Stimulated activated effector memory CD8-positive, alpha-beta T cell treated with anti-CD3 and anti-CD28 coated beads, Interleukin-12 subunit alpha, Interleukin-12 subunit beta, amount 100 ng/mL, for 72 hours (primary cell): ENCODE measurements around the gene UQCR10.
A peak's percentile ranks its signal among the peaks of the same experiment; 100 is the strongest.

Experiments
- ATAC-seq: fragments of 150-1000 bp; cut with Tn5 transposase; 2 replicates; pipeline ENCODE4 v1.10.0; 2021
- DNase-seq, 2 donors: peaks; one replicate each; pipeline ENCODE4 v3.0.0; 2021 to 2022; ENCODE audit warnings: low spot score in 2 of 2
- H3K27ac Mint-ChIP-seq: one replicate; pipeline ENCODE4 v1.8.0; 2022; ENCODE audit warnings: mild to moderate bottlenecking, mixed read lengths
- H3K36me3 Mint-ChIP-seq: one replicate; pipeline ENCODE4 v1.8.0; 2022; ENCODE audit warnings: mild to moderate bottlenecking, mixed read lengths
- H3K4me1 Mint-ChIP-seq: one replicate; pipeline ENCODE4 v1.8.0; 2022; ENCODE audit warnings: mixed read lengths
- H3K4me3 Mint-ChIP-seq: one replicate; pipeline ENCODE4 v1.8.0; 2022; ENCODE audit warnings: mild to moderate bottlenecking, mixed read lengths
- H3K9me3 Mint-ChIP-seq: one replicate; pipeline ENCODE4 v1.8.0; 2022; ENCODE audit warnings: mixed read lengths

The UQCR10 gene

GRCh38 chr22:29797351-29797750 lies 30.2 kb downstream of the UQCR10 start:
- peaks cover 8% of the 10 kb centered on the region for H3K4me1 Mint-ChIP-seq
- no peak overlapping the region for H3K4me3 Mint-ChIP-seq
- H3K27ac Mint-ChIP-seq: peak overlapping the region; percentile 65
- H3K36me3 Mint-ChIP-seq: peaks cover 84% of the 10 kb centered on the region
- no peaks in the 10 kb centered on the region for H3K9me3 Mint-ChIP-seq
- no peak for DNase-seq
- peak; percentile 65 for ATAC-seq

GRCh38 chr22:29798318-29798717 lies 31.1 kb downstream of the UQCR10 start:
- no peak overlapping the region for H3K4me3 Mint-ChIP-seq
- DNase-seq: no peak
- H3K4me1 Mint-ChIP-seq: peaks cover 8% of the 10 kb centered on the region
- H3K27ac Mint-ChIP-seq: peak overlapping the region; percentile 65
- ATAC-seq: no peak
- peaks cover 84% of the 10 kb centered on the region for H3K36me3 Mint-ChIP-seq
- H3K9me3 Mint-ChIP-seq: no peaks in the 10 kb centered on the region

- Mint-ChIP-seq H3K27ac (peak overlapping the region; percentile 65), H3K4me1 (peaks cover 8% of the 10 kb centered on the region), H3K4me3 (no peak overlapping the region), H3K36me3 (peaks cover 89% of the 10 kb centered on the region), H3K9me3 (no peaks in the 10 kb centered on the region)
- DNase-seq (no peak), ATAC-seq (no peak)
These were observed 31.6 kb downstream of the UQCR10 start for GRCh38 chr22:29798801-29799200.

- Mint-ChIP-seq H3K4me3 (no peak overlapping the region), H3K36me3 (peaks cover 92% of the 10 kb centered on the region), H3K9me3 (no peaks in the 10 kb centered on the region), H3K4me1 (peaks cover 8% of the 10 kb centered on the region), H3K27ac (peak overlapping the region; percentile 65)
- DNase-seq (no peak), ATAC-seq (no peak)
These were observed 32.1 kb downstream of the UQCR10 start for GRCh38 chr22:29799217-29799680.

- Mint-ChIP-seq H3K36me3 (peaks cover 92% of the 10 kb centered on the region), H3K27ac (peak overlapping the region; percentile 43)
- ATAC-seq: no peak
These were observed 34.0 kb downstream of the UQCR10 start for GRCh38 chr22:29801153-29801552.

GRCh38 chr22:29801796-29802195 lies 34.6 kb downstream of the UQCR10 start:
- H3K27ac Mint-ChIP-seq: peak overlapping the region; percentile 43
- no peak overlapping the region for H3K4me3 Mint-ChIP-seq
- H3K36me3 Mint-ChIP-seq: peaks cover 92% of the 10 kb centered on the region
- no peak for DNase-seq
- H3K9me3 Mint-ChIP-seq: no peaks in the 10 kb centered on the region
- no peak for ATAC-seq
- peaks cover 8% of the 10 kb centered on the region for H3K4me1 Mint-ChIP-seq

More at GRCh38 chr22:29801153-29801552, 34.0 kb downstream of the UQCR10 start:
- Mint-ChIP-seq H3K4me1 (peaks cover 8% of the 10 kb centered on the region), H3K9me3 (no peaks in the 10 kb centered on the region), H3K4me3 (no peak overlapping the region)
- DNase-seq: no peak

GRCh38 chr22:29803190-29803589 lies 36.0 kb downstream of the UQCR10 start:
- H3K27ac Mint-ChIP-seq: no peak overlapping the region
- no peak for DNase-seq
- H3K4me3 Mint-ChIP-seq: no peak overlapping the region
- H3K9me3 Mint-ChIP-seq: no peaks in the 10 kb centered on the region
- peaks cover 92% of the 10 kb centered on the region for H3K36me3 Mint-ChIP-seq
- peaks cover 3% of the 10 kb centered on the region for H3K4me1 Mint-ChIP-seq
- ATAC-seq: no peak

GRCh38 chr22:29804985-29805384 lies 37.8 kb downstream of the UQCR10 start:
- H3K36me3 Mint-ChIP-seq: peaks cover 100% of the 10 kb centered on the region
- H3K4me3 Mint-ChIP-seq: no peak overlapping the region
- no peak overlapping the region for H3K27ac Mint-ChIP-seq
- no peaks in the 10 kb centered on the region for H3K4me1 Mint-ChIP-seq
- DNase-seq (no peak), ATAC-seq (no peak)
- no peaks in the 10 kb centered on the region for H3K9me3 Mint-ChIP-seq

GRCh38 chr22:29806196-29806595 lies 39.0 kb downstream of the UQCR10 start:
- H3K4me1 Mint-ChIP-seq: no peaks in the 10 kb centered on the region
- no peak for DNase-seq
- ATAC-seq: no peak
- H3K36me3 Mint-ChIP-seq: peaks cover 100% of the 10 kb centered on the region
- H3K4me3 Mint-ChIP-seq: no peak overlapping the region
- peak overlapping the region; percentile 59 for H3K27ac Mint-ChIP-seq
- no peaks in the 10 kb centered on the region for H3K9me3 Mint-ChIP-seq

GRCh38 chr22:29810216-29810615 lies 43.0 kb downstream of the UQCR10 start:
- ATAC-seq (no peak), DNase-seq (no peak)
- Mint-ChIP-seq H3K9me3 (no peaks in the 10 kb centered on the region), H3K27ac (no peak overlapping the region), H3K4me1 (no peaks in the 10 kb centered on the region), H3K36me3 (peaks cover 100% of the 10 kb centered on the region), H3K4me3 (no peak overlapping the region)

- no peak overlapping the region for H3K4me3 Mint-ChIP-seq
- DNase-seq: no peak
- no peaks in the 10 kb centered on the region for H3K4me1 Mint-ChIP-seq
- H3K9me3 Mint-ChIP-seq: no peaks in the 10 kb centered on the region
- ATAC-seq: no peak
- peaks cover 97% of the 10 kb centered on the region for H3K36me3 Mint-ChIP-seq
- H3K27ac Mint-ChIP-seq: peak overlapping the region; percentile 79
These were observed 44.2 kb downstream of the UQCR10 start for GRCh38 chr22:29811377-29811776.

- Mint-ChIP-seq H3K4me3 (no peak overlapping the region), H3K4me1 (no peaks in the 10 kb centered on the region), H3K36me3 (peaks cover 91% of the 10 kb centered on the region), H3K27ac (peak overlapping the region; percentile 79), H3K9me3 (no peaks in the 10 kb centered on the region)
- DNase-seq (no peak), ATAC-seq (no peak)
These were observed 46.0 kb downstream of the UQCR10 start for GRCh38 chr22:29813126-29813525.

- H3K4me3 Mint-ChIP-seq: no peak overlapping the region
- H3K27ac Mint-ChIP-seq: no peak overlapping the region
- no peaks in the 10 kb centered on the region for H3K9me3 Mint-ChIP-seq
- no peaks in the 10 kb centered on the region for H3K4me1 Mint-ChIP-seq
- H3K36me3 Mint-ChIP-seq: peaks cover 91% of the 10 kb centered on the region
- no peak for DNase-seq
- ATAC-seq: no peak
These were observed 46.4 kb downstream of the UQCR10 start for GRCh38 chr22:29813563-29813962.

- Mint-ChIP-seq H3K9me3 (no peaks in the 10 kb centered on the region), H3K4me1 (no peaks in the 10 kb centered on the region), H3K4me3 (no peak overlapping the region), H3K27ac (peak overlapping the region; percentile 32), H3K36me3 (peaks cover 91% of the 10 kb centered on the region)
- DNase-seq: no peak
- ATAC-seq: no peak
These were observed 46.8 kb downstream of the UQCR10 start for GRCh38 chr22:29814003-29814402.

GRCh38 chr22:29815580-29815979 lies 48.4 kb downstream of the UQCR10 start:
- ATAC-seq: no peak
- Mint-ChIP-seq H3K4me3 (no peak overlapping the region), H3K36me3 (peaks cover 89% of the 10 kb centered on the region), H3K4me1 (no peaks in the 10 kb centered on the region), H3K27ac (peak overlapping the region; percentile 43), H3K9me3 (no peaks in the 10 kb centered on the region)
- no peak for DNase-seq

GRCh38 chr22:29816128-29816527 lies 49.0 kb downstream of the UQCR10 start:
- DNase-seq (no peak), ATAC-seq (no peak)
- Mint-ChIP-seq H3K4me3 (no peak overlapping the region), H3K27ac (peak overlapping the region; percentile 43), H3K4me1 (peaks cover 4% of the 10 kb centered on the region), H3K9me3 (no peaks in the 10 kb centered on the region), H3K36me3 (peaks cover 89% of the 10 kb centered on the region)

- DNase-seq: no peak
- Mint-ChIP-seq H3K27ac (peak overlapping the region; percentile 43), H3K4me1 (peaks cover 8% of the 10 kb centered on the region), H3K36me3 (peaks cover 89% of the 10 kb centered on the region), H3K9me3 (no peaks in the 10 kb centered on the region), H3K4me3 (no peak overlapping the region)
- no peak for ATAC-seq
These were observed 49.4 kb downstream of the UQCR10 start for GRCh38 chr22:29816539-29816938.
